Esophagus muscularis mucosa (tissue), 4 donors: ENCODE measurements around the gene UBLCP1.

Experiments used
- EP300 ChIP-seq: sonication (generic); formaldehyde crosslinking; IDR thresholded peaks from one replicate; pipeline ENCODE4 v1.6.1; 2017; ENCODE audit warnings: antibody characterized with exemption
- POLR2A ChIP-seq: fragments of 450-650 bp; IDR thresholded peaks from one replicate; pipeline ENCODE4 v1.6.1; 2017; ENCODE audit warnings: antibody characterized with exemption, moderate library complexity, mild to moderate bottlenecking, low read depth
- POLR2AphosphoS5 ChIP-seq, 2 donors: sonication (generic); formaldehyde crosslinking; IDR thresholded peaks; one replicate each; pipeline ENCODE4 v1.6.1; 2017; ENCODE audit warnings: antibody characterized with exemption in 2 of 2
- TF ChIP-seq, protein P1 (sequence below), 3 experiments: fragments of 200-600 bp in 2 of 3; fragments of 450-650 bp in 1 of 3; sonication (generic) in 2 of 3; IDR thresholded peaks; one replicate each; pipeline ENCODE4 v1.5.1; 2017 to 2019; ENCODE audit warnings: antibody characterized with exemption in 3 of 3, mild to moderate bottlenecking in 2 of 3, moderate library complexity in 1 of 3

DNA sequence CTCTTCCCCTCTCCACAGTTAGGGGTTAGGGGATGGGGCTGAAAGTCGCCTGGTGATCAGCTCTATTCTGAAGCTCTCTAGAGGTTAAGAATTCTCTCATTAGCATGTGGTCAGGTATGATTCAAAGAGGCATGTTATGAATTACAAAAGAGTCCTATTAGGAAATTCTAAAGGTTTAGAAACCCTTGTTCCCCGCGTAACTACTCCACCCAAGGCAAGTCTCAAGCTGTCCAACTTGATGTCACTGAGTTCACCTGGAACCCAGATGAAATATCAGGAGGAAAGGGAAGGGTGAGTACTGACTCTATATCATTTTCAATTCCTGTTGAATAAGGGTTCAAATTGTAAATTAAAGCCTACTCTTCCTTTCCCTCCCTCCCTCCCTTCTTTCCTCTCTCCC lies 35.6 kb upstream of the UBLCP1 start:
- TF ChIP-seq, protein P1, sequence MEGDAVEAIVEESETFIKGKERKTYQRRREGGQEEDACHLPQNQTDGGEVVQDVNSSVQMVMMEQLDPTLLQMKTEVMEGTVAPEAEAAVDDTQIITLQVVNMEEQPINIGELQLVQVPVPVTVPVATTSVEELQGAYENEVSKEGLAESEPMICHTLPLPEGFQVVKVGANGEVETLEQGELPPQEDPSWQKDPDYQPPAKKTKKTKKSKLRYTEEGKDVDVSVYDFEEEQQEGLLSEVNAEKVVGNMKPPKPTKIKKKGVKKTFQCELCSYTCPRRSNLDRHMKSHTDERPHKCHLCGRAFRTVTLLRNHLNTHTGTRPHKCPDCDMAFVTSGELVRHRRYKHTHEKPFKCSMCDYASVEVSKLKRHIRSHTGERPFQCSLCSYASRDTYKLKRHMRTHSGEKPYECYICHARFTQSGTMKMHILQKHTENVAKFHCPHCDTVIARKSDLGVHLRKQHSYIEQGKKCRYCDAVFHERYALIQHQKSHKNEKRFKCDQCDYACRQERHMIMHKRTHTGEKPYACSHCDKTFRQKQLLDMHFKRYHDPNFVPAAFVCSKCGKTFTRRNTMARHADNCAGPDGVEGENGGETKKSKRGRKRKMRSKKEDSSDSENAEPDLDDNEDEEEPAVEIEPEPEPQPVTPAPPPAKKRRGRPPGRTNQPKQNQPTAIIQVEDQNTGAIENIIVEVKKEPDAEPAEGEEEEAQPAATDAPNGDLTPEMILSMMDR (IDR thresholded peaks at IDR 0.05) = no peak
- no peak for TF ChIP-seq POLR2A
- no peak for TF ChIP-seq POLR2AphosphoS5 (IDR thresholded peaks at IDR 0.05)
- no peak for TF ChIP-seq EP300
